Mesenchymal stem cell (in vitro differentiated cells and primary cell): ENCODE results near the gene PYROXD2.

Experiments used
- DNase-seq: peaks from one replicate; pipeline ENCODE4 v3.0.0-alpha.2; 2013
- H2AFZ ChIP-seq: one replicate; pipeline ENCODE4 v1.6.1; 2013; ENCODE audit warnings: low read depth, mild to moderate bottlenecking, control low read depth, inconsistent platforms, low read length, moderate library complexity
- H2AK5ac ChIP-seq: 2 replicates; pipeline ENCODE4 v1.6.1; 2013; ENCODE audit warnings: low read length, moderate library complexity, mild to moderate bottlenecking, inconsistent platforms; ENCODE audit not compliant: severe bottlenecking
- H2BK120ac ChIP-seq: one replicate; pipeline ENCODE4 v1.6.1; 2013; ENCODE audit warnings: low read depth, mild to moderate bottlenecking, inconsistent platforms, low read length, moderate library complexity
- H2BK12ac ChIP-seq, 2 experiments: one replicate each; pipeline ENCODE4 v1.6.1; 2013; ENCODE audit warnings: inconsistent platforms in 2 of 2, low read length in 2 of 2, mild to moderate bottlenecking in 2 of 2, moderate library complexity in 2 of 2, control low read depth in 1 of 2
- H2BK15ac ChIP-seq: one replicate; pipeline ENCODE4 v1.6.1; 2013; ENCODE audit warnings: mild to moderate bottlenecking, low read depth, inconsistent platforms; ENCODE audit not compliant: poor library complexity, severe bottlenecking
- H2BK5ac ChIP-seq: 2 replicates; pipeline ENCODE4 v1.6.1; 2013; ENCODE audit warnings: low read depth, mild to moderate bottlenecking, low read length, control low read depth, inconsistent platforms; ENCODE audit not compliant: poor library complexity, severe bottlenecking
- H3K14ac ChIP-seq, 2 experiments: one replicate each; pipeline ENCODE4 v1.6.1; 2013; ENCODE audit warnings: inconsistent platforms in 2 of 2, low read length in 2 of 2, control low read depth in 1 of 2, mild to moderate bottlenecking in 1 of 2, moderate library complexity in 1 of 2
- H3K18ac ChIP-seq, 2 experiments: one replicate each; pipeline ENCODE4 v1.6.1; 2013; ENCODE audit warnings: inconsistent platforms in 2 of 2, low read length in 2 of 2, control low read depth in 1 of 2, low read depth in 1 of 2, mild to moderate bottlenecking in 1 of 2
- H3K23ac ChIP-seq, 2 experiments: one replicate each; pipeline ENCODE4 v1.6.1; 2013; ENCODE audit warnings: inconsistent platforms in 2 of 2, low read length in 2 of 2, mild to moderate bottlenecking in 2 of 2, moderate library complexity in 2 of 2, control low read depth in 1 of 2
- H3K27ac ChIP-seq: 2 replicates; pipeline ENCODE4 v1.5.1; 2013; ENCODE audit warnings: mild to moderate bottlenecking, moderate library complexity, low read length, control low read depth, inconsistent platforms; ENCODE audit not compliant: poor library complexity, severe bottlenecking
- H3K27me3 ChIP-seq, 2 experiments: 2 replicates each; pipeline versions ENCODE4 v1.6.1 to v1.7.0; 2013; ENCODE audit warnings: low read length in 2 of 2, mild to moderate bottlenecking in 2 of 2, moderate library complexity in 2 of 2, control low read depth in 1 of 2, inconsistent platforms in 1 of 2; ENCODE audit not compliant: control insufficient read depth in 1 of 2, insufficient read depth in 1 of 2
- H3K36me3 ChIP-seq, 2 experiments: 2 replicates each; pipeline versions ENCODE4 v1.6.1 to v1.7.0; 2013; ENCODE audit warnings: low read length in 2 of 2, control low read depth in 1 of 2, inconsistent platforms in 1 of 2, low read depth in 1 of 2, mild to moderate bottlenecking in 1 of 2; ENCODE audit not compliant: insufficient read depth in 2 of 2, control insufficient read depth in 1 of 2
- H3K4ac ChIP-seq, 2 experiments: one replicate each; pipeline ENCODE4 v1.6.1; 2013; ENCODE audit warnings: inconsistent platforms in 2 of 2, low read length in 2 of 2, mild to moderate bottlenecking in 2 of 2, moderate library complexity in 2 of 2, control low read depth in 1 of 2, low read depth in 1 of 2
- H3K4me1 ChIP-seq: 2 replicates; pipeline ENCODE4 v1.6.1; 2013; ENCODE audit warnings: low read depth, low read length, control low read depth; ENCODE audit not compliant: control insufficient read depth, insufficient read depth
- H3K4me2 ChIP-seq: 2 replicates; pipeline ENCODE4 v1.6.1; 2013; ENCODE audit warnings: low read length, mild to moderate bottlenecking, inconsistent platforms; ENCODE audit not compliant: poor library complexity, severe bottlenecking
- H3K4me3 ChIP-seq, 2 experiments: 2 replicates each; pipeline versions ENCODE4 v1.5.1 to v1.7.0; 2013; ENCODE audit warnings: low read length in 2 of 2, mild to moderate bottlenecking in 2 of 2, control low read depth in 1 of 2, low read depth in 1 of 2; ENCODE audit not compliant: insufficient read depth in 1 of 2
- H3K79me1 ChIP-seq: replicated peaks from 2 replicates; pipeline ENCODE4 v1.6.1; 2013; ENCODE audit warnings: mild to moderate bottlenecking, control low read depth, low read length, inconsistent platforms; ENCODE audit not compliant: poor library complexity, severe bottlenecking
- H3K9ac ChIP-seq: 2 replicates; pipeline ENCODE4 v1.7.0; 2013; ENCODE audit warnings: mild to moderate bottlenecking, low read length, moderate library complexity
- H3K9me3 ChIP-seq: 2 replicates; pipeline ENCODE4 v1.7.0; 2013; ENCODE audit warnings: mild to moderate bottlenecking, low read length; ENCODE audit not compliant: control insufficient read depth
- H4K8ac ChIP-seq: one replicate; pipeline ENCODE4 v1.6.1; 2013; ENCODE audit warnings: inconsistent platforms, mild to moderate bottlenecking, low read length, moderate library complexity
- H4K91ac ChIP-seq: one replicate; pipeline ENCODE4 v1.6.1; 2013; ENCODE audit warnings: mild to moderate bottlenecking, low read length, inconsistent platforms
- WGBS: methylation state at CpG from one replicate; pipeline ENCODE4 v1.1.7; 2013; ENCODE audit warnings: mixed read lengths; 5-methylcytosine and 5-hydroxymethylcytosine counted together

The PYROXD2 gene

GRCh38 chr10:98382691-98383101 lies 32.3 kb downstream of the PYROXD2 start:
- H3K9ac ChIP-seq: no peak overlapping the region
- H2AFZ ChIP-seq: no peak overlapping the region
- peak overlapping the region; percentile 55 for H2BK15ac ChIP-seq
- H3K18ac ChIP-seq: peak overlapping the region in 1 of 2 experiments; percentile 69
- 87% methylated on average over 5 of the region's 5 CpGs for WGBS
- peak overlapping the region in 1 of 2 experiments; percentile 67 for H2BK12ac ChIP-seq
- H3K4me2 ChIP-seq: no peak overlapping the region
- no peak overlapping the region for H2AK5ac ChIP-seq
- H4K8ac ChIP-seq: no peak overlapping the region
- H3K27me3 ChIP-seq: no peaks in the 10 kb centered on the region
- peak overlapping the region in 1 of 2 experiments; percentile 63 for H3K14ac ChIP-seq
- H3K23ac ChIP-seq: no peak overlapping the region
- peak overlapping the region; percentile 52 for H3K27ac ChIP-seq
- peak overlapping the region; percentile 25 for H4K91ac ChIP-seq
- H2BK5ac ChIP-seq: no peak overlapping the region
- no peak overlapping the region for H3K4me3 ChIP-seq
- peak overlapping the region; percentile 24 to 57 for H3K4ac ChIP-seq
- peaks cover 5 to 18% of the 10 kb centered on the region in 2 experiments for H3K36me3 ChIP-seq
- DNase-seq: peak; percentile 25
- H3K79me1 ChIP-seq: no peaks in the 10 kb centered on the region
- no peak overlapping the region for H2BK120ac ChIP-seq
- H3K9me3 ChIP-seq: no peaks in the 10 kb centered on the region
- peaks cover 15% of the 10 kb centered on the region for H3K4me1 ChIP-seq

GRCh38 chr10:98380493-98381339 lies 34.3 kb downstream of the PYROXD2 start:
- Histone ChIP-seq H3K9me3 (no peaks in the 10 kb centered on the region), H3K23ac (no peak overlapping the region), H3K14ac (no peak overlapping the region), H3K36me3 (peaks cover 5 to 8% of the 10 kb centered on the region in 2 experiments), H3K79me1 (no peaks in the 10 kb centered on the region), H3K27ac (no peak overlapping the region), H3K4me3 (no peak overlapping the region), H3K9ac (no peak overlapping the region), H3K27me3 (no peaks in the 10 kb centered on the region), H2BK12ac (peak overlapping the region in 1 of 2 experiments; percentile 4), H4K91ac (no peak overlapping the region), H4K8ac (peak overlapping the region; percentile 1), H2AK5ac (no peak overlapping the region), H3K4me1 (peaks cover 14% of the 10 kb centered on the region), H2BK120ac (no peak overlapping the region), H3K18ac (peak overlapping the region; percentile 40 to 52), H2AFZ (no peak overlapping the region), H2BK5ac (no peak overlapping the region), H2BK15ac (no peak overlapping the region), H3K4ac (peak overlapping the region in 1 of 2 experiments; percentile 5), H3K4me2 (no peak overlapping the region)
- DNase-seq: peak; percentile 39
- WGBS: 39% methylated on average over 8 of the region's 8 CpGs

GRCh38 chr10:98378722-98379121 lies 36.3 kb downstream of the PYROXD2 start:
- Histone ChIP-seq H3K27me3 (no peaks in the 10 kb centered on the region), H3K9ac (no peak overlapping the region), H3K79me1 (no peaks in the 10 kb centered on the region), H3K23ac (no peak overlapping the region), H2AK5ac (no peak overlapping the region), H4K8ac (no peak overlapping the region), H2BK120ac (no peak overlapping the region), H2BK5ac (no peak overlapping the region), H4K91ac (no peak overlapping the region), H3K18ac (no peak overlapping the region), H2BK15ac (no peak overlapping the region), H3K4me3 (no peak overlapping the region), H3K27ac (no peak overlapping the region), H2AFZ (no peak overlapping the region), H3K4me2 (no peak overlapping the region), H3K36me3 (peaks cover 0 to 5% of the 10 kb centered on the region in 2 experiments), H3K4ac (no peak overlapping the region), H2BK12ac (no peak overlapping the region), H3K9me3 (no peaks in the 10 kb centered on the region), H3K14ac (no peak overlapping the region), H3K4me1 (peaks cover 18% of the 10 kb centered on the region)
- 89% methylated on average over 4 of the region's 4 CpGs for WGBS
- peak; percentile 56 for DNase-seq

GRCh38 chr10:98377536-98377935 lies 37.4 kb downstream of the PYROXD2 start:
- H3K9me3 ChIP-seq: no peaks in the 10 kb centered on the region
- H3K4me1 ChIP-seq: peaks cover 11% of the 10 kb centered on the region
- H3K9ac ChIP-seq: no peak overlapping the region
- no peaks in the 10 kb centered on the region for H3K27me3 ChIP-seq
- no peak overlapping the region for H2AFZ ChIP-seq
- no peak overlapping the region for H3K14ac ChIP-seq
- no peak overlapping the region for H3K27ac ChIP-seq
- H2BK5ac ChIP-seq: no peak overlapping the region
- H2BK12ac ChIP-seq: peak overlapping the region in 1 of 2 experiments; percentile 22
- H2AK5ac ChIP-seq: no peak overlapping the region
- no peak overlapping the region for H3K4me3 ChIP-seq
- H2BK120ac ChIP-seq: no peak overlapping the region
- peaks cover 0 to under 1% of the 10 kb centered on the region in 2 experiments for H3K36me3 ChIP-seq
- no peak overlapping the region for H3K4ac ChIP-seq
- H4K8ac ChIP-seq: no peak overlapping the region
- H2BK15ac ChIP-seq: no peak overlapping the region
- H3K4me2 ChIP-seq: no peak overlapping the region
- H4K91ac ChIP-seq: no peak overlapping the region
- 97% methylated on average over 3 of the region's 3 CpGs for WGBS
- no peak overlapping the region for H3K23ac ChIP-seq
- no peak overlapping the region for H3K18ac ChIP-seq
- no peak for DNase-seq
- no peaks in the 10 kb centered on the region for H3K79me1 ChIP-seq
